Tibial artery (tissue), 4 donors: ENCODE measurements around the gene NOSTRIN.
"Not testable (repeated sequence)": the region's sequence is repeated elsewhere in the genome, so short reads cannot be mapped to it uniquely, and the experiment has no call there.

Experiments
- DNase-seq, 2 donors: peaks; one replicate each; pipeline ENCODE4 v3.0.0-alpha.2; 2019
- H3K27ac ChIP-seq, 2 donors: fragments of 200-600 bp; sonication (generic) in 1 of 2; 1 replicate in 1 of 2; 2 replicates in 1 of 2; pipeline ENCODE4 v1.5.1; 2018 to 2019; ENCODE audit warnings: mild to moderate bottlenecking in 1 of 2
- H3K27me3 ChIP-seq, 2 donors: fragments of 200-600 bp; sonication (generic) in 1 of 2; one replicate each; pipeline versions ENCODE4 v1.5.1 to v1.6.0; 2016 to 2019
- H3K36me3 ChIP-seq, 3 donors: fragments of 200-600 bp; sonication (generic) in 2 of 3; one replicate each; pipeline ENCODE4 v1.5.1; 2016 to 2019; ENCODE audit warnings: mild to moderate bottlenecking in 2 of 3
- H3K4me1 ChIP-seq, 4 donors: fragments of 200-600 bp; sonication (generic) in 2 of 4; 1 replicate in 3 of 4; 2 replicates in 1 of 4; pipeline ENCODE4 v1.5.1; 2016 to 2019
- H3K4me3 ChIP-seq, 2 donors: fragments of 200-600 bp; sonication (generic) in 1 of 2; 1 replicate in 1 of 2; 2 replicates in 1 of 2; pipeline ENCODE4 v1.5.1; 2018 to 2019; ENCODE audit warnings: mild to moderate bottlenecking in 2 of 2
- H3K9me3 ChIP-seq, 3 donors: fragments of 200-600 bp; sonication (generic) in 1 of 3; one replicate each; pipeline ENCODE4 v1.5.1; 2016 to 2019
- CTCF ChIP-seq, 2 experiments: fragments of 200-600 bp in 1 of 2; fragments of 450-650 bp in 1 of 2; IDR thresholded peaks; one replicate each; pipeline ENCODE4 v1.5.1; 2017 to 2019; ENCODE audit warnings: antibody characterized with exemption in 2 of 2, mild to moderate bottlenecking in 1 of 2, moderate library complexity in 1 of 2
- intact Hi-C: fragments of 100-400 bp; cut with DNase I; formaldehyde crosslinking; loops from one replicate; pipeline ENCODE4 v1.15.0; 2023; ENCODE audit warnings: low total_unique reads

NOSTRIN gene

DNA sequence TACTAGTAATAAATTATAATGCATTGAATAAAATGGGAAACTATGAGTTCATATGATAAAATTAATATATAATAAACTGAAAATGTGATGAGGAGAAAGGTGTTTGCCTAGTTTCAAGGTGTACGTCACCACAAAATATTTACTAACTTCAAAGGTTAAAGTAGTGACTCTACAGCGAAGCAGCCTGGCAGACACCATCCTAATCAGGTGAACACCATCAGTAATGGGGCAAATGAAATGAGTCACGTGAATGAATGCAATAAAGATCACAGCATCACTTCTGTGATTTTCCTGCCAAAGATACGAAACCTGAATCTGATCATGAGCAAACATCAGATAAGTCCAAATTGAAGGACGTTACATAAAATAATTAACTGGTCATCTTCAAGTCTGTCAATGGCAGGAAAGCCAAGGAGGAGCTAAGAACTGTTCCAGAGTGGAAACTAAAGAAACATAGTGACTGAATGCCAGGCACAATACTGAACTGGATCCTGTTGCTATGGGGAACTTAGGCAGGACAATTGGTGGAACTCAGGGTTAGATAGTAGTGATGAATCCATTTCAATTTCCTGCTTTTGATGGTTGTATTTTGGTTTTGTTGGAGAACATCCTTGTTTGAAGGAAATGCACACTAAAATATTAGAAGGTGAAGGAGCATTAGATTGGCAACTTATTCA is 12.1 kb upstream of the NOSTRIN start:
- TF ChIP-seq CTCF (IDR thresholded peaks at IDR 0.05): no peak
- H3K36me3 ChIP-seq: no peaks in the 10 kb centered on the region
- intact Hi-C loops: no loop called here
- H3K27ac ChIP-seq: peak overlapping the region in 1 of 2 donors; percentile 8
- no peak for DNase-seq
- no peak overlapping the region for H3K4me3 ChIP-seq
- no peaks in the 10 kb centered on the region for H3K9me3 ChIP-seq
- no peaks in the 10 kb centered on the region for H3K27me3 ChIP-seq
- peaks cover 0 to 4% (median 0%) of the 10 kb centered on the region in 4 donors for H3K4me1 ChIP-seq

GRCh38 chr2:168791140-168791539 is 11.3 kb upstream of the NOSTRIN start:
- H3K4me3 ChIP-seq, H3K27me3 ChIP-seq, DNase-seq, intact Hi-C loops, H3K9me3 ChIP-seq, H3K27ac ChIP-seq, H3K4me1 ChIP-seq, H3K36me3 ChIP-seq: not testable (repeated sequence)

DNA sequence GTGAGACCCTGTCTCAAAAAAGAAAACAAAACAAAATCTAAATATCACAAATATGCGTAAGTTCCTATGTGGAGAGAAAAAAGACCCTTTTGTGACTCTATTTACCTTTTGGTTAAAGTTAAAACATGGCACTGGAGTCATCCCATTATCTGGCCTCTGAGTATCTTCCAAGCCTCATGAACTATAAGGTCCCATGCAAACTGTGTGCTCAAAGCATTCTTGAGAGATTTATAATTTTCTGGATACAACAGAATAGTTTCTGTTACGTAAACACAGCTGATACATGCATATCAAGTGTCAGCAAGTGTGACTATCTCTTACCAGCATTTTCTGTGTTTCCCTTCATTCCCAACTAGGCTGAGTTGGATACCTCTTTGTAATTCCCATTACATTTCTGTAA is 8.8 kb upstream of the NOSTRIN start:
- intact Hi-C loops: no loop called here
- no peak for DNase-seq
- Histone ChIP-seq H3K9me3 (no peaks in the 10 kb centered on the region), H3K27ac (no peak overlapping the region), H3K27me3 (no peaks in the 10 kb centered on the region), H3K4me3 (no peak overlapping the region), H3K4me1 (peaks cover 0 to 4% (median 0%) of the 10 kb centered on the region in 4 donors), H3K36me3 (no peaks in the 10 kb centered on the region)
- no peak for TF ChIP-seq CTCF (IDR thresholded peaks at IDR 0.05)

- intact Hi-C loops: no loop called here
- H3K4me3 ChIP-seq: no peak overlapping the region
- H3K9me3 ChIP-seq: no peaks in the 10 kb centered on the region
- no peak for DNase-seq
- no peak overlapping the region for H3K27ac ChIP-seq
- no peaks in the 10 kb centered on the region for H3K27me3 ChIP-seq
- no peak for TF ChIP-seq CTCF (IDR thresholded peaks at IDR 0.05)
- peaks cover 0 to 2% (median 0%) of the 10 kb centered on the region in 4 donors for H3K4me1 ChIP-seq
- H3K36me3 ChIP-seq: no peaks in the 10 kb centered on the region
Measured at GRCh38 chr2:168794968-168795367, 7.5 kb upstream of the NOSTRIN start.

DNA sequence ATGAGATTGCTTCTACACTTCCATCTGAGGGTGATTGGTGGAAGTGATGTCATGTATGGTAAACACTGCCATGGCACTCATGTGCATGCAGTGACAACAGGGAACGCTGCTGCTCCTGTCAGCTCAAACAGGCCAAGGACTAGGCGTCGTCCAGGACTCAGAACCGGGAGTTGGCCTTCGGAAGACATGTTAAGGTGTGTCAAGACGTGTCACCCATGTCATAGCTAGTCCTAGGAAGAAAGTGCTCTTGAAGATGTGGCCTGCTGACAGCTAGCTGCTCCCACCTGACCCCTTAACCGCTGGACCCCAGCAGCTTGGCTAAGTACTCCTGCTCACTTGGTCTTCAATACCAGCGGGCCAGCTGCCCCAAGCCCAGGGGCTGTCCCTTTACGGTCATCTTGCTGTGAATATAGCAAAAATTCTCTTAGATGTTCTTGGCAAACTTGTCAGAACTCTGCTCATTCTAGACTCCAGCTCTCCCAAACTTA is 6.3 kb upstream of the NOSTRIN start:
- H3K4me1 ChIP-seq: no peaks in the 10 kb centered on the region
- intact Hi-C loops: no loop called here
- no peaks in the 10 kb centered on the region for H3K9me3 ChIP-seq
- no peaks in the 10 kb centered on the region for H3K27me3 ChIP-seq
- TF ChIP-seq CTCF (IDR thresholded peaks at IDR 0.05): no peak
- no peaks in the 10 kb centered on the region for H3K36me3 ChIP-seq
- no peak overlapping the region for H3K27ac ChIP-seq
- H3K4me3 ChIP-seq: no peak overlapping the region
- no peak for DNase-seq

DNA sequence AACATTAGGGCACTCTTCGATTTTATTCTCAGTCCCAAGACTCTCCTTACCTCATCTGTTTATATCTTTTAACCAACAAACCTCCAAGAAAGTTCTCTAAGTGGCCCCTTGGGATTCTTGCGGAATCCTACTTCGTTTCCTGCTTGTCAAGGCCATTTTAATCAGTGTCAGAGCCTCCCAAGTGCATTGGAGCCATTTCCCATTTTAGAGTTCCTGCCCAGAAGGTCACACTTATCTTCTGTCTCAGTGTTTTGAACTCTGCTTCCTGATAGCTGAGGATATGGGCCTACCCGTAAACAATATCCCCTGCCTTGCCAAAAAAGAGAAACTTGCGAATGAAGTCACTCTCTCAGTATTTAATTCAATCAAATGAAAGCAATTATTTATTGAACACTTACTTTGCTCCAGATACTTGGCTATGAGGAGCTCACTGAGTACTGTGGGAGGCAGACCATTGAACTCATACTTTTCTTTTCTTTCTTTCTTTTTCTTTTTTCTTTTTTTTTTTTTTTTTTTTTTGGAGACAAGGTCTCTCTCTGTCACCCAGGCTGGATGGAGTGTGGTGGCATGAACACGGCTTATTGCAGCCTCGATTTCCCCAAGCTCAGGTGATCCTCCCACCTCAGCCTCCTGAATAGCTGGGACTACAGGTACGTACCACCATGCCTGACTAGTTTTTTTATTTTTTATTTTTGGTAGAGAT is 5.7 kb upstream of the NOSTRIN start:
- intact Hi-C loops: no loop called here
- Histone ChIP-seq H3K27me3 (no peaks in the 10 kb centered on the region), H3K4me1 (no peaks in the 10 kb centered on the region), H3K27ac (no peak overlapping the region), H3K4me3 (no peak overlapping the region), H3K9me3 (no peaks in the 10 kb centered on the region), H3K36me3 (no peaks in the 10 kb centered on the region)
- DNase-seq: no peak
- TF ChIP-seq CTCF (IDR thresholded peaks at IDR 0.05): no peak
